OCI-LY1 (cell line): ENCODE data around the gene PPP1R12A.

ENCODE experiments used
- EZH2 ChIP-seq: fragments of 200-600 bp; sonication (generic), shearing (Covaris generic); IDR thresholded peaks from 2 replicates; pipeline ENCODE4 v1.8.0; 2017; ENCODE audit warnings: borderline replicate concordance, mixed run types, mild to moderate bottlenecking, antibody characterized with exemption, low read length, moderate library complexity, mixed read lengths
- TF ChIP-seq, protein P1 (sequence below): fragments of 200-600 bp; sonication (generic), shearing (Covaris generic); IDR thresholded peaks from 2 replicates; pipeline ENCODE4 v1.5.1; 2017; ENCODE audit warnings: mild to moderate bottlenecking, antibody characterized with exemption, low read length, moderate library complexity, mixed read lengths

- TF ChIP-seq, protein P1, sequence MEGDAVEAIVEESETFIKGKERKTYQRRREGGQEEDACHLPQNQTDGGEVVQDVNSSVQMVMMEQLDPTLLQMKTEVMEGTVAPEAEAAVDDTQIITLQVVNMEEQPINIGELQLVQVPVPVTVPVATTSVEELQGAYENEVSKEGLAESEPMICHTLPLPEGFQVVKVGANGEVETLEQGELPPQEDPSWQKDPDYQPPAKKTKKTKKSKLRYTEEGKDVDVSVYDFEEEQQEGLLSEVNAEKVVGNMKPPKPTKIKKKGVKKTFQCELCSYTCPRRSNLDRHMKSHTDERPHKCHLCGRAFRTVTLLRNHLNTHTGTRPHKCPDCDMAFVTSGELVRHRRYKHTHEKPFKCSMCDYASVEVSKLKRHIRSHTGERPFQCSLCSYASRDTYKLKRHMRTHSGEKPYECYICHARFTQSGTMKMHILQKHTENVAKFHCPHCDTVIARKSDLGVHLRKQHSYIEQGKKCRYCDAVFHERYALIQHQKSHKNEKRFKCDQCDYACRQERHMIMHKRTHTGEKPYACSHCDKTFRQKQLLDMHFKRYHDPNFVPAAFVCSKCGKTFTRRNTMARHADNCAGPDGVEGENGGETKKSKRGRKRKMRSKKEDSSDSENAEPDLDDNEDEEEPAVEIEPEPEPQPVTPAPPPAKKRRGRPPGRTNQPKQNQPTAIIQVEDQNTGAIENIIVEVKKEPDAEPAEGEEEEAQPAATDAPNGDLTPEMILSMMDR, result no peak
- TF ChIP-seq EZH2, result no peak
Measured at GRCh38 chr12:79827484-79827883, 107.4 kb downstream of the PPP1R12A start.
